Body of pancreas (tissue), 4 donors: ENCODE data around the gene CD2BP2. TPM values are rescaled to one million over a fixed set of nuclear protein-coding genes. Genes with fewer than 3 reads are reported as not detected.

ENCODE experiments used
- ATAC-seq: fragments of 150-250 bp; one replicate; pipeline ENCODE4 v1.9.1; 2016
- DNase-seq, 4 donors: peaks; one replicate each; pipeline ENCODE4 v3.0.0-alpha.2; 2019
- H3K27ac ChIP-seq, 4 donors: fragments of 200-600 bp; sonication (generic); 1 replicate in 3 of 4; 2 replicates in 1 of 4; pipeline versions ENCODE4 v1.5.1 to v1.6.1; 2016 to 2019; ENCODE audit warnings: mild to moderate bottlenecking in 1 of 4, mixed read lengths in 1 of 4, moderate library complexity in 1 of 4
- H3K27me3 ChIP-seq, 2 donors: fragments of 200-600 bp; sonication (generic); one replicate each; pipeline ENCODE4 v1.6.0; 2016; ENCODE audit warnings: mild to moderate bottlenecking in 1 of 2
- H3K36me3 ChIP-seq, 2 donors: fragments of 200-600 bp; sonication (generic); replicated peaks in 1 of 2; 2 replicates each; pipeline ENCODE4 v1.5.1; 2016; ENCODE audit warnings: low read depth in 2 of 2; ENCODE audit not compliant: insufficient read depth in 1 of 2
- H3K4me1 ChIP-seq: fragments of 200-600 bp; sonication (generic); one replicate; pipeline ENCODE4 v1.6.0; 2016
- H3K4me3 ChIP-seq, 2 donors: fragments of 200-600 bp; sonication (generic); 1 replicate in 1 of 2; 2 replicates in 1 of 2; pipeline ENCODE4 v1.5.1; 2016 to 2019
- H3K9me3 ChIP-seq, 3 donors: fragments of 200-600 bp; sonication (generic); 1 replicate in 2 of 3; 2 replicates in 1 of 3; pipeline ENCODE4 v1.5.1; 2016
- POLR2A ChIP-seq, 3 donors: fragments of 450-650 bp; IDR thresholded peaks; one replicate each; pipeline ENCODE4 v1.6.1; 2016; ENCODE audit warnings: antibody characterized with exemption in 3 of 3, mild to moderate bottlenecking in 2 of 3
- WGBS, 2 donors: methylation state at CpG; one replicate each; pipeline ENCODE4 v1.1.5; 2017; 5-methylcytosine and 5-hydroxymethylcytosine counted together
- intact Hi-C: fragments of 100-400 bp; cut with DNase I; formaldehyde crosslinking; loops from one replicate; pipeline ENCODE4 v1.15.1; 2023
- total RNA-seq, 2 donors: library from RNA; depleted of rRNA; stranded (reverse); fragments of >200 nt; gene quantifications; one replicate each; pipeline ENCODE4 v1.1.0, GENCODE V29; 2016
- TF ChIP-seq, protein P1 (sequence below), 7 experiments: fragments of 450-650 bp in 4 of 7; fragments of 200-600 bp in 3 of 7; sonication (generic) in 3 of 7; IDR thresholded peaks; one replicate each; pipeline ENCODE4 v1.5.1; 2016 to 2019; ENCODE audit warnings: antibody characterized with exemption in 7 of 7

Gene CD2BP2
- total RNA-seq, 2 donors from 2014 or later, result 19.8 to 20.2 TPM

DNA sequence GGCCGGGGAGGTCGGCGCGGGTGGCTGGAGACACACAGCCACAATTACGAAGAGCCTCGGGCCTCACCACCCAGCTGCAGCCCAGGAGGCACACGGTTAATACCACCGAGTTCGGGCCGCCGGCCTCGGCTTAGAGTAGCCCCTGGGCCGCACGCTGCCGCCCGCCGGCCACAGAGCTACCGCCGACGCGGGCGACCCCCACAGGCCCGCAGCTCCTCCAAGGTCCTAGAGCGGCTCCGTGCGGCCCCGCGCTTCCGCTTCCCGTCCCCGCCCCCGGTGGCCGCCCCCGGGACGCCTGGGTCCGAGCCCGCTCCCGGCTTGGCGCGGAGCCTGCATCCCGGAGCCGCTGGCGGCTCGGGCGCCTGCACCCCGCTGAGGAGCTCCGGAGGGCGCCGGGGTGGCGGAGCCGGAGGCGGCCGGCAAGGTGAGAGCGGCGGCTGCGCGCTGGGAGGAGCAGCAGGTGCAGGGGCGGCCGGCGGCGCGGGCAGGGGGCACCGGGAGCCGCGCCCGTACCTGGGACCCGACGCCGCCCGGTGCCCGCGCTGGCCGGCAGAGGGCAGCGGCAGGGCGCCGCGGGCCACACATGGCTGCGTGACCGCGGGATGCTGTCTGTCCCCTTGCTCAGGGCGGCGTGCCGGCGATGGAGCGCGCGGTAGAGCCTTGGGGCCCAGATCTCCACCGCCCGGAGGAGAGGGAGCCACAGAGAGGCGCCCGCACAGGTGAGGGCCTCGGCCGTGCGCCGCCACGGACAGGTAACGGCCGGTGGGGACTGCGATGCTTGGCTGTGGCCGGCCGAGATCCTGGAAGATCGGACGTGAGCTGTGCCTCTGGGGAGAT is 40.3 kb upstream of the CD2BP2 start, which contains the start of gene ZNF48:
ZNF48 (plus strand) TSS at position 266 of the 837 bp plus-strand sequence; CDS start at position 641, 375 bp downstream.
- WGBS, 2 donors, result 0 to 1% methylated on average over 5 to 90 of the region's 103 CpGs
- Histone ChIP-seq H3K36me3 (no peaks in the 10 kb centered on the region), H3K27ac (peak within 1 kb of the TSS; percentile 48 to 84 (median 66)), H3K27me3 (no peaks in the 10 kb centered on the region), H3K4me1 (peaks cover 33% of the 10 kb centered on the region), H3K4me3 (peak within 1 kb of the TSS; percentile 70 to 75), H3K9me3 (no peaks in the 10 kb centered on the region)
- ATAC-seq, result peak; percentile 94
- TF ChIP-seq, protein P1, sequence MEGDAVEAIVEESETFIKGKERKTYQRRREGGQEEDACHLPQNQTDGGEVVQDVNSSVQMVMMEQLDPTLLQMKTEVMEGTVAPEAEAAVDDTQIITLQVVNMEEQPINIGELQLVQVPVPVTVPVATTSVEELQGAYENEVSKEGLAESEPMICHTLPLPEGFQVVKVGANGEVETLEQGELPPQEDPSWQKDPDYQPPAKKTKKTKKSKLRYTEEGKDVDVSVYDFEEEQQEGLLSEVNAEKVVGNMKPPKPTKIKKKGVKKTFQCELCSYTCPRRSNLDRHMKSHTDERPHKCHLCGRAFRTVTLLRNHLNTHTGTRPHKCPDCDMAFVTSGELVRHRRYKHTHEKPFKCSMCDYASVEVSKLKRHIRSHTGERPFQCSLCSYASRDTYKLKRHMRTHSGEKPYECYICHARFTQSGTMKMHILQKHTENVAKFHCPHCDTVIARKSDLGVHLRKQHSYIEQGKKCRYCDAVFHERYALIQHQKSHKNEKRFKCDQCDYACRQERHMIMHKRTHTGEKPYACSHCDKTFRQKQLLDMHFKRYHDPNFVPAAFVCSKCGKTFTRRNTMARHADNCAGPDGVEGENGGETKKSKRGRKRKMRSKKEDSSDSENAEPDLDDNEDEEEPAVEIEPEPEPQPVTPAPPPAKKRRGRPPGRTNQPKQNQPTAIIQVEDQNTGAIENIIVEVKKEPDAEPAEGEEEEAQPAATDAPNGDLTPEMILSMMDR (IDR thresholded peaks at IDR 0.05), result peak in 6 of 7 experiments; percentile 22 to 70 (median 54)
- TF ChIP-seq POLR2A (IDR thresholded peaks at IDR 0.05), result peak in 2 of 3 donors; percentile 37 to 46
- DNase-seq, result peak; percentile 88 to 93 (median 92)
- intact Hi-C loops, result no loop called here

DNA sequence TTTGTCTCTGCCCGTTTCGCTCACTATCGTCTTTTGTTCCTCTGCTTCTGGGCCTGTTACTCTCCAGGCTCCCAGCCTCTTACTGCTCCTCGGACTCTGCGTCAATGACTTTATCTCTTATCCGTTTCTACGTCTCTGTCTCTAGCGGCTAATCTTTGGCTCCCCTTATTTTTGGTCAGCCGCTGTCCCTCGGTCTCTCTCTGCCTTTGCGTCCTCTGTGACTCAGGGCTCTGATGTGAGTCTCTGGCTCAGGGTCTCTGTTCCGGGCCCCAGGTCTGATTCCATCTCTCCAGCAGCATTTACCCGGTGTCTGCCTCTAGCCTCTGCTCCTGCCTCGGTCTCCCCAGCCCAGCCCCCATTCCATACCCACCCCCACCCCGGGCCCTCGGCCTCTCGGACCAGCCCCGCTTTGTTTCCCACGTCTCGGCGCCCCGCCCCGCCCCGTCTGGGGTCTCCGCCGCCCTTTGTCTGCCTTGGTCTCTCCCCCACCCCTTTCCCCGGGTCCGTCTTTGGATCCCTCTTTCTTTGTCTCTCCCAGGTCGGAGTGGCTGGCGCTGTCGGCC is 39.6 kb upstream of the CD2BP2 start:
- H3K4me1 ChIP-seq, result peaks cover 28% of the 10 kb centered on the region
- ATAC-seq, result no peak
- H3K36me3 ChIP-seq, result no peaks in the 10 kb centered on the region
- no peaks in the 10 kb centered on the region for H3K27me3 ChIP-seq
- peak overlapping the region; percentile 48 to 84 (median 66) for H3K27ac ChIP-seq
- no peak for DNase-seq
- H3K4me3 ChIP-seq, result peak overlapping the region; percentile 23 to 75
- intact Hi-C loops, result no loop called here
- H3K9me3 ChIP-seq, result no peaks in the 10 kb centered on the region
- 6 to 9% methylated on average over 23 to 31 of the region's 31 CpGs for WGBS, 2 donors
- TF ChIP-seq POLR2A (IDR thresholded peaks at IDR 0.05), result no peak
- TF ChIP-seq, protein P1 (IDR thresholded peaks at IDR 0.05), result no peak

DNA sequence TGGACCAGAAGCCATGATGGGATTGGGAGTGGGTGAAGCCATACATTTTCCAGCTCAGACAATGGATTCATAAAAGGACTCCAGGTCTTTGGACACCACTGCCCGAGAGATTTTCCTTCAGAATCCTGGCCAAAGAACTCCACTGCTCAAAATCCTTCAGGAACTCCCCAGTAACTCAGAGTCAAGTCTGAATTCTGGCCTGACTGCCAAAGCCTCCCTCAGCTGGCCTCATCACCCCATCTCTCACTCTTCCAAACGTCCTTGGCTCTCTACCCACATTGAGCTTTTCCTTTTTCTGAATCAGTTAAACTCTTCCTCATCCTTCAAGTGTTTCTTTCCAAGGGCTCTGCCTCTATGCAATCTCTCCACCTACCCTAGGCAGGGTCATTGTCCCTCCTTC is 28.4 kb upstream of the CD2BP2 start:
- WGBS, 2 donors, result 44 to 53% methylated on average over 2 of the region's 2 CpGs
- intact Hi-C loops, result no loop called here
- Histone ChIP-seq H3K4me1 (peaks cover 6% of the 10 kb centered on the region), H3K4me3 (no peak overlapping the region), H3K9me3 (no peaks in the 10 kb centered on the region), H3K27ac (no peak overlapping the region), H3K36me3 (no peaks in the 10 kb centered on the region), H3K27me3 (no peaks in the 10 kb centered on the region)
- TF ChIP-seq, protein P1 (IDR thresholded peaks at IDR 0.05), result no peak
- TF ChIP-seq POLR2A (IDR thresholded peaks at IDR 0.05), result no peak
- DNase-seq (no peak), ATAC-seq (no peak)

DNA sequence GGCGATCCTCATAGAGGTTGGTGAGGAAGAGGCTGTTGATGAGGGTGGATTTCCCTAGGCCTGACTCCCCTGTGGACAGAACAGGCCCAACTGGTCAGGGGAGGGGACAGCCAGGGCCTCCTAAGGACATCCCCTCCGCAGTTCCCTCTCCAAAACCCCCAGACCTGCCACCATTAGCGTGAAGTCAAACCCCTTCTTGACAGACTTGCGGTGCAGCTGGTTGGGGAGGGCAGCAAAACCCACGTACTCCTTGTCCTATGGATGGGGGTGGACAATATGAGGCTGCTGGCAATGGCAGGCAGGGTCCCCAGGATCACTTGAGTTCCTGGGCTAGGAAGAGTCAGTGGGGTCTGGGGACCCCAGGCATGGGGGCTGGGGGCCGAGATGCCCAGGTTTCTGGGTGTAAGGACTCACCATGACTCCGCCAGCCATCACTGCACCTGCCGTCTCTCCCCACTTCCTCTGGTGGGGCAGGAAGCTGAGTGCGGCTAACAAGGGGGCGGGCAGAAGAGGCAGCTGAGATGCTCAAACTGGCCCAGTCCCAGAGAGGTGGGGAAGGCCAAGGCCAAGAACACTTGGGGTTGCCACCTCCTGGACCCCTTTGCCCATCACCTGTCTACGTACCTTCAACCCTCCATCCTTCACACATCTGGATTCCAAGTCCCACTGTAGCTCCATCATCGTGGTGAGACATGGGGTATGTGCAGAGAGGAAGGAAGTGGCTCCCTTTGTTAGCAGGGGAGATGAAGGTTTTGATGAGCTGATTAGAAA is 27.2 kb upstream of the CD2BP2 start, which contains the start of gene SEPTIN1:
SEPTIN1 (minus strand) TSS at position 451 of the 771 bp plus-strand sequence; CDS start at position 432, 19 bp downstream.
- Histone ChIP-seq H3K9me3 (no peaks in the 10 kb centered on the region), H3K27me3 (no peaks in the 10 kb centered on the region), H3K36me3 (no peaks in the 10 kb centered on the region), H3K4me3 (no peak within 1 kb of the TSS), H3K4me1 (peaks cover 12% of the 10 kb centered on the region), H3K27ac (no peak within 1 kb of the TSS)
- 50 to 55% methylated on average over 10 to 12 of the region's 12 CpGs for WGBS, 2 donors
- ATAC-seq (no peak), DNase-seq (no peak)
- intact Hi-C loops, result no loop called here
- TF ChIP-seq, protein P1 (IDR thresholded peaks at IDR 0.05), result no peak
- no peak for TF ChIP-seq POLR2A (IDR thresholded peaks at IDR 0.05)
